ENCODE data around the gene SLC26A8.

DNA sequence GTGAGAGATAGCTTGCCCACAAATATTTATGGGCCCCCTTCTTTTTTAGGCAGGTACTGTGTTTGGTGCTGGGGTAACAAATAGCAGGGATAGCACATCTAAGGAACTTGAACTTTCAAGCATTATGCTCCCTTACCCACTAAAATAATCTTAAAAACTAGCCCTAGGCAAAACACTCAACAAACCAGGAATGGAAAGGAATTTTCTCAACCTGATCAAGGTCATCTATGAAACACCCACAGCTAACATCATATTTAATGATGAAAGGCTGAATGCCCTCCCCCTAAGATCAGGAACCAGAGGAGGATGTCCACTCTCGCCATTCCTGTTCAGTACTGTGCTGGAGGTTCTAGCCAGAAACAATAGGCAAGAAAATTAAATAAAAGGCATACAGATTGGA is 94.8 kb downstream of the SLC26A8 start:
- TF ChIP-seq POLR2AphosphoS5 (IDR thresholded peaks at IDR 0.05; ENCODE audit: low read depth, low read length), result no peak
- no peak for TF ChIP-seq POLR2A (IDR thresholded peaks at IDR 0.05; ENCODE audit: low read depth, low read length)
